Muscle of back (tissue), 11 donors: ENCODE data around the gene SNX1. TPM values are rescaled to one million over a fixed set of nuclear protein-coding genes. Genes with fewer than 3 reads are reported as not detected.
"Not testable (repeated sequence)": the region's sequence is repeated elsewhere in the genome, so short reads cannot be mapped to it uniquely, and the experiment has no call there.

Experiments used
- DNase-seq, 3 donors: peaks; one replicate each; pipeline versions ENCODE4 v3.0.0 to v3.0.0-alpha.2; 2013
- polyA plus RNA-seq, 10 donors: library from polyadenylated mRNA; unstranded; fragments of 120-200 nt; gene quantifications; one replicate each; pipeline ENCODE4 v1.2.1, GENCODE V29; 2013; ENCODE audit not compliant: insufficient read length in 10 of 10

SNX1 gene
- polyA plus RNA-seq, 10 donors, result 46.1 to 62.3 (median 56.5) TPM

DNA sequence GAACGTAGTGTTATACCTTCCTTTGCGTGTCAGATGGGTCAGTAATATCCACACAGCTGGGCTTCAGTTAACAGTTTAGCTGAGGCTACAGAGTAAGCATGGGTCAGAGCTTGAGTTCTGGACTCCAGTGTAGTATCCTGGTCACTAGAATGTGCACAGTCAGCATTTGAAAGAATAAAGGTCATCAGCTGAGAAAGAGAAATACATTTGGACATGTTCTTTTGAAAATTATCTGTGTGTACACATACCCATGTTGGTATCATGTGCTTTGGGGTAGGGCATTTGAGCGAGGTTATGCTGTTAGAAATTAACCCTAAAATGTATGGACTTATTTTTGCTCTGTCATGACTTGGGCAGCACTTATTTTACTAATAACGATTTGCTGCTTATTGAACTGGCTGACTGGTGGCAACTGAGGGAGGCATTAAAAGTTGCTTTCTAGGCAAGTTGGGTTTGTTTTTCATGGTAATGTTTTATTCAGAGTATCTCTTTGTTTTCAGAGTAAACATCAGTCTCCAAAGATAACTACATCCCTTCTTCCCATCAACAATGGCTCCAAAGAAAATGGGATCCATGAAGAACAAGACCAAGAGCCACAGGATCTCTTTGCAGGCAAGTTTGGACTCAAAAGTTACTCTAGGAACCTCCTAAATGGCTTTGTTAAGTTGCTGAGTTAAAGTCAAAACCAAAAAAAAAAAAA is 16.4 kb downstream of the SNX1 start:
- no peak for DNase-seq

DNA sequence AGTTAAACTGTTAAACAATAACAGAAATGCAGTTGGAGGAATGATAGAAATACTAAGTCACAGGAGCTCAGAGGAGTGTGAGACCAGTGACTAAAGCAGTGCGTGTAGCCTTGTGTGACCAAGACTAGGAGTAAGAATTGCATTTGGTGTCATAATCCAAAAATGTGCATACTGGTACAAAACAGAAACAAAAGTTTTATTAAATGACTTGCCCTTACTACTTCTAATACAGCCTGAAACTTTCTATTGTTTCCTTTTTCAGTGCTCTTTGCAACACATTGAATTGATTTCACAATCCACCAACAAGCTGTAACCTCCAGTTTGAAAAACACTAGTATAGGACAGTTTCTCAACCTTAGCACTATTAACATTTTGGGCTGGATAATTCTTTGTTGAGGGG is 17.1 kb downstream of the SNX1 start:
- no peak for DNase-seq

DNA sequence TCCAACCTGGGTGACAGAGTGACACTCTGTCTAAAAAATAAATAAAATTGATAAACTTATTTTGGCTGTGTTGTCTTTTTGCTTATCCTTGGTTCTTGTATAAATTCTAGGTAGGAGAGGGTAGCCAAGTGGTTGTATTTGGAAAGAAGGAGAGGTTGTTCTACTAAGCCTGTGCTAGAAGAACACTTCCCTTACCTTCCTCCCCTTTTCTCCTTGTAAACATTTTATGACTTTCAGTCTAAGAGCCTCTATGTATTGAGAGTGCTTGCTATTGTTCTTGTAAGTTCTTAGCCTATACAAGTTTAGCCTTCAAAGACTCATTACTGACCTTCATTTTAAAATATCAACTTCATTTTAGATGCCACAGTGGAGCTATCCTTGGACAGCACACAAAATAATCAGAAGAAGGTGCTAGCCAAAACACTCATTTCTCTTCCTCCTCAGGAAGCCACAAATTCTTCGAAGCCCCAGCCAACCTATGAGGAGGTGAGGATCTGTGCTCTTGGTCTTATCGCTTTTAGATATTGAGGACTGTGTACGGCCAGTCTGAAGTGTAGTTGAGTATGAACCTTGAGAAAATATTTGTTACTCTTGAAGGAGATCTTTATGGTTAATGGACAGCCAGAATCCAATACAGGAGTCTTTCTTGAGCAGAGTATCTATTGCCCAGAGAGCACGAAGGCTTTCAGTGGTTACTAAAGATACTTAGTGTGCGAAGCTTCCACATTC is 22.1 kb downstream of the SNX1 start:
- DNase-seq, result no peak

DNA sequence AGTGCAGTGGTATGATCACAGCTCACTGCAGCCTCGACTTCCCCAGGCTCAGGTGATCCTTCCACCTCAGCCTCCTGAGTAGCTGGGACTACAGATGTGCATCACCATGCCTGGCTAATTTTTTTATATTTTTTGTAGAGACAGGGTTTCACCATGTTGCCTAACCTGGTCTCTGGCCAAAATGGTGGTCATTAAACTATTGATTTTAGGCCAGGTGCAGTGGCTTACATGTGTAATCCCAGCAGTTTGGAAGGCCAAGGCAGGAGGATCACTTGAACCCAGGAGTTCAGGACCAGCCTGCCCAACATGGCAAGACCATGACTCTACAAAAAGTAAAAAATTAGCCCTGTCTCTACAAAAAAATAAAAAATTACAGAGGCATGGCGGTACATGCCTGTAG is 24.5 kb downstream of the SNX1 start:
- DNase-seq, result not testable (repeated sequence)

DNA sequence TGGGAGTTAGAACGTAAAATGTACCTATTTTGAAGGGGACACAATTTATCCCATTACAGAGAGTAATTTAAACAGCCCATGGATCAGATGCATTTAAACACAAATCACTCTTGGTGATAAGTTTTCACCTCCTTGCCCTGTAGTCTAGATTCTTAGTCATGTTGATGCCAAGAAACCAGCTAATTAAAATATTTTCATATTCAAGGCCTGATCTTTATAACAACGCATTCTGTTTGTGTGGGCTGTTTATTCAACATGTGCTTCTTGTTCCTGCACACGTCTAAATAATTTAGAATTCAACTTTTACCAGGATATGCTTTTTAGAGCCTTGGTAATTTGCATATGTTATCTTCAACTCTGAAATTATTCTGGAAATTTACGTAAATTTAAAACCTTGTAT is 25.8 kb downstream of the SNX1 start:
- no peak for DNase-seq

DNA sequence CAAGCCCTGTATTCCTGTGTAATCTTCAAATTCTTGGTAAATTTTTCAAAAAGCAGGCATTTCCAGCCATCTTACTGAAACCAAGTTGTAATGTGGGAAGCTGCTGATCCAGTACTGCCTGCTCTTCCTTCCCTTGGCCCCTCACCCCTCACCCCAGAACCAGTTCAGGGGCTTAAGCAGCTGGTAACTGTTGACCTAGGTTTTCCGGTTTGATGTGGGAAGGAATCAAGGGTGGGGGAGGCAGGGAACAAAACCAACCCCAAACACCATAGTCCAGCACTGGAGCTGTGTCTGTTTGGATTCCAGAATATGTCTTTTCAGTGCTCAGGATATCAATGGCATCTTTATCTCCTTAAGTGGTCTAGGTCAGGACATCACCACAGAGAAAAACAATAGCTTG is 26.7 kb downstream of the SNX1 start:
- no peak for DNase-seq

DNA sequence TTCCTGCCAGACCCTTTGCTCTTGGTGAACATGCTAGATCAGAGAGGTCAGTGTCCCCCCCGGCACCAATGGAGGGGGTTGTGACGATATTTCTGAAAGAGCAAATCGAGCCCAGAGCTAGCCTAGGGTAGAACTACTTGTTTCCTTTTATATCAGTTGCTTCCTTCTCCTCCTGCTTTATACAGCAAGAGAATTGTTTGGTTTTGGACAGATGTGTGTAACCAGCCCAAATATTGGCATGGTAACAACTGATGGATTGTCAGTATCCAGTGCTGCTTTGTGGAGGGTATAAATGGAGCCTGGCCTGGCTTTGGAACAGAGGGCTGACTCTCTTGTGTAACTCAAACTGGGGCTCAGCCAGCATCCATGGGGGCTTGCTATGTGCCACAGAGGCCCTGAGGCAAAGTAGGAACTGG is 27.2 kb downstream of the SNX1 start:
- DNase-seq, result no peak

DNA sequence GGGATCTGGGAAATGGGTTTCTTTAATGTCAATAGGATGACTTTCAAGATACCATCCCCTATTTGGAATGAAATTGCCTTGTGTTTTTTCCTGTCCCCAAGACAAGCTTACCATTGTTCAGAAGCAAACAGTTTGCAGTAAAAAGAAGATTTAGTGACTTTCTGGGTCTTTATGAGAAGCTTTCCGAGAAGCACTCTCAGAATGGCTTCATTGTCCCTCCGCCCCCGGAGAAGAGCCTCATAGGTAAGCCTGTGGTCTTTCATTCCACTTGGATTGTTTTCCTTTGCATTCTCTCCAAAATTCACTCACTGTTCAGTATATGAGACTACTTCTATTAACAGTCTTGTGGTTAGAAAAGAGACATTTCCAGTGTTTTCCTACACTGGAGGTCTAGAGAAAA is 30.2 kb downstream of the SNX1 start:
- DNase-seq, result no peak

DNA sequence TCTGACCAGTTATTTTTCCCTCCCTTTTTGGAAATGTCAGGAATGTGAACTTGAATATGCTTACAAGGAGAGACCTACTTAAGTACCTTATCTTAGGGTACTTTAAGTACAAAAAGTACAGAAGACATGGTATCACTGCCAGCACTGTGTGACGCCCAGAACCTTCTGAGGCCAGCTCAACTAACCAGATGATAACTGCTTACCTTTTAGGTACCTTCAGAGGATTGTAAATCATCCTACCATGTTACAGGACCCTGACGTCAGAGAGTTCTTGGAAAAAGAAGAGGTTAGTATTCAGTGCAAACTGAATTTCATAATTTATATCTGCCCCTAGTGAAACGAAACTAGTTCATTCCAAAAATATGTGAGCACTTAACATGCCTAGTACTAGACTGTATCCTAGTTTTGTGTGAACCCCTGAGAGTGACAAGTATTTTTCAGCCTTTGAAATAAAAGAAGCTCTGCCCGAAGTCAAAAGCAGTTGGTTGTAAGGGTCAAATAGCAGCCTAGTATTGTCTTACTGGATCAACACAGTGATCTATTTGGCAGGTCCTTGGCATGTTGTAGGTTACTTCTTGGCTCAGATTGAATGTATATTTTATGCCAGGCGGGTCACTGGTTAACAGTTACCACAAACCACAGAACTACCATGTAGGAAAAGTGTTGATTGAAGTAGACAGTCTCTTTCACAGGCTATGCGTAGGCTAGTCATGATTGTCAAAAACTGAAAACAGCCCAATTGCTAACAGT is 31.9 kb downstream of the SNX1 start:
- no peak for DNase-seq

DNA sequence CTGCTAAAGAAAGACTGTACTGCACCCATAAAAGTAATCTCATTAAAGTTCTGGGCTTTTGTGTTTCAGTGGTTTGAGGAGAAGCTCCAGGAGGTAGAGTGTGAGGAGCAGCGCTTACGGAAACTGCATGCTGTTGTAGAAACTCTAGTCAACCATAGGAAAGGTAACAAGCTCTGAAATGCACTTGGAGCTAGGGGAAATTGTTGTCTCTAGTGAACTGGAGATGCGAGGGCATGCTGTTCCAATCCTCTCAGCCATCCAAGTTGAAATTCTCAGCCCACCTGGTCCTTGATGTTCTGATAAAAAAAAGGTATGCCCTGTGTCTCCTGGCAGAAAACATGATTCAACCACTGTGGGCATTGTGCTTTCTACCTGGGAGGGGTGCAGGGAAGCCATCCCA is 34.4 kb downstream of the SNX1 start:
- DNase-seq, result no peak

DNA sequence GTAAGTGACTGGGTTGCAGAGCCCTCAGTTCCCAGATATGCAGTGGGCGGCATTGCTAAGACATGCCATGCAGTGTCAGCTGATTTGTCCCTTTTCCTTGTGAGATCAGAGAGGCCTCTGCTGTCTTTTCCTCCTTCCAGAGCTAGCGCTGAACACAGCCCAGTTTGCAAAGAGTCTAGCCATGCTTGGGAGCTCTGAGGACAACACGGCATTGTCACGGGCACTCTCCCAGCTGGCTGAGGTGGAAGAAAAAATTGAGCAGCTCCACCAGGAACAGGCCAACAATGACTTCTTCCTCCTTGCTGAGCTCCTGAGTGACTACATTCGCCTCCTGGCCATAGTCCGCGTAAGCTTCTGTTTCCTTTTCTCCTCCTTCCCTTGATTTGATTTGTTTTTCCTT is 35.8 kb downstream of the SNX1 start:
- DNase-seq, result no peak

DNA sequence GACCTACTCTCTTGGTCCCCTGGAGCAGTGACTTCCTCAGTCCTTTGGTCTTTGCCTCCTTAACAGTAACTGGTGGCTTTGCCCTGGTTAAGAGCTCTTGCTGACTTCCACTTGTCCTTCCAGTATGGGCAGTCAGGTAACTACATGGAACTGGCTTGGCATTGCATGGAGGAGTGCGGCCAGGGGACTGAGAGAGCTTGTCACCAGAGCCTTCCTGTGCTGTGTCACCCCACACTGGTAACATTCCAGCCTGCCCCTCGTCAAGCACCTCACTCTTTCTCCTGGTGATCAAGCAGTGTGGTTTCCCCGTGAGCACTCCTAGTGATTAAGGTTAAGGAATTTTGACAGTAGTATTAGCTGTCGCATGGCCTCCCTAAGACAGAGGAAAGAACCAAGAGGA is 36.4 kb downstream of the SNX1 start:
- no peak for DNase-seq

DNA sequence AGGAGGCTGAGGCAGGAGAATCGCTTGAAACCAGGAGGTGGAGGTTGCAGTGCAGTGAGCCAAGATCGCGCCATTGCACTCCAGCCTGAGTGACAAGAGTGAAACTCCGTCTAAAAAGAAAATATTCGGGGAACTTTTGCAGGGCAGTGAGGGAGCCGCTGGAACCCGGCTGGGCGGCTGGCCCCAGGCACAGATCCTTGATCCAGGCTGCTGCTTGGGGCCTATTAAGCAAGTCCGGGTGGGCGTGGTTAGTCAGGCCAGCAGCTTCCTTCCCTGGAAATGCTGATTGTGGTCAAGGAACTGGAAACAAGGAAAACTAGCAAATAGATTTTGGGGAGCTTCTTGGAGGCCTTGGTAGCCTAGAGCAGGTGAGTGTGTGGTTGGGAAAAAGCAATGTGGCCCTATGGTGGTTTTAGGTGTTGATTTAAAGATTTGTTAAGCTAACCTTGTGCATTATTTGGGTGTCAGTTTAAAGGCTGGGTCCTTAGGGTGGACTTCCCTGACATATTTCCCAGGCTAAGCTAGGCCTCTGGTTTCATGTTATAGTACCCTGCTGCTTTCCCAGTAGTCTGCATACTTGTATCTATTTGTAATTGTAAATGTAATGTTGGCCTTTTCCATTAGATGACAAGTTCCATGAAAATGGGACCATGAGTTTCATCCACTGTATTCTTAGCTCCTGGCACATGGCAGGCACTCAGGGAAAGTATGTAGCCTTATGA is 38.0 kb downstream of the SNX1 start:
- no peak for DNase-seq

DNA sequence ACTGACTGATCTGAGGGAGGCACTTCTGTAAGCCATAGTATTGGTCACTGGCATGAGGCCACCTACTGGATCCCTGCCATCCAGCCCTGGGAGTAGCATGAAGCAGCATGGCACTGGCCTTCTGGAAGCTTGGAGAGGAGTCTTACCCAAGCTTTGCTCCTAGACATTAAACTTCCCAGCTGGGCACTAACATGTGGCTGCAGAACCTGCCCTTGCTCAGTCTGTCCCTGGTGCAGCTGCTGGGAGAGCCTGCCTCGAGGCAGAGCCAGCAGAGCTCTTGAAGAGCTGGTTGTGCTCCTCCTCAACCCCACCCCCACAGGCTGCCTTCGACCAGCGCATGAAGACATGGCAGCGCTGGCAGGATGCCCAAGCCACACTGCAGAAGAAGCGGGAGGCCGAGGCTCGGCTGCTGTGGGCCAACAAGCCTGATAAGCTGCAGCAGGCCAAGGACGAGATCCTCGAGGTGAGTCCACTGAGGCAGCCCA is 38.6 kb downstream of the SNX1 start:
- no peak for DNase-seq

DNA sequence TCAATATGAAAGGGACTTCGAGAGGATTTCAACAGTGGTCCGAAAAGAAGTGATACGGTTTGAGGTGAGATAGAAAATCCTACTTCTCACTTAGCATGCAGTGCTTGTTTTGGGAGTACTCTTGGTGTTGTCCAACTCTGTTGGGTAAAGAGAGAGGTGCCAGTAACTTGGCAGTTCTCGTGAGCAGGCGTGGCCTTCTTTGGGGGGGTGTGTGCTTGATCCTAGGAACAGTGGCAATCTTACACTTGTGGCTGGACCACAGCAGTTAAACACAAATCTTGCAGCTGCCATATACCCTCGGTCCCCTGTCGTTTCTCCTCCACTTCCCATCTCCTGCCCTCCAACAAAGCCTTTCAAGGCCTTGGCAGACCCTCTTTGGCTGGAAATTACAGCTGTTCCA is 40.6 kb downstream of the SNX1 start:
- DNase-seq, result no peak

DNA sequence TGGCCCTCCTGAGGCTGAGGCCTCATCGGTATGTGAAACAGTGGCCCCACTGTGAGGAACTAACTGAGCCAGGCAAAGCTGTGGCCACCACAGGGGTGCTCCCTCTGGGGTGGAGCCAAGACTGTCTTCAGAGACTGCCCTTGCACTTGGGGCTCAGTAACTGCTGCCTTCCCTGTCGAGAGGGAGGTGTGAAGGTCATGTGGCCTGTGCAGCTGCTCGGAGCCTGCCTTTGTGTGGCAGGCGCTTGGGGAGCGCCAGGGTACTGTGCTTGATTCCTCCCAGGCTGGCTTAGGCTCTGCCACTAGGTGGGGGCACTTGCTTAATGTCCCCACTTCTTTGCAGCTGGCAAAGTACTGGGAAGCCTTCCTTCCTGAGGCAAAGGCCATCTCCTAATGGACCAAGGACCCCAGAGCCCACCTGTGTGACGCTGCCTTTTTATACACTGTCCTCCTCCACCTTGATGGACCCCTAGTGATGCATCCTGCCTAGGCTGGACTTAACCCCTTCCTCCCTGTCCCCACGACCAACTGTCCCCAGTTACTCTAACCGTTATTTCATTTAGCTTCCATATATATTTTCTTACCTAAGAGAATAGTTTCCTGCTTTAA is 41.5 kb downstream of the SNX1 start:
- DNase-seq, result no peak

DNA sequence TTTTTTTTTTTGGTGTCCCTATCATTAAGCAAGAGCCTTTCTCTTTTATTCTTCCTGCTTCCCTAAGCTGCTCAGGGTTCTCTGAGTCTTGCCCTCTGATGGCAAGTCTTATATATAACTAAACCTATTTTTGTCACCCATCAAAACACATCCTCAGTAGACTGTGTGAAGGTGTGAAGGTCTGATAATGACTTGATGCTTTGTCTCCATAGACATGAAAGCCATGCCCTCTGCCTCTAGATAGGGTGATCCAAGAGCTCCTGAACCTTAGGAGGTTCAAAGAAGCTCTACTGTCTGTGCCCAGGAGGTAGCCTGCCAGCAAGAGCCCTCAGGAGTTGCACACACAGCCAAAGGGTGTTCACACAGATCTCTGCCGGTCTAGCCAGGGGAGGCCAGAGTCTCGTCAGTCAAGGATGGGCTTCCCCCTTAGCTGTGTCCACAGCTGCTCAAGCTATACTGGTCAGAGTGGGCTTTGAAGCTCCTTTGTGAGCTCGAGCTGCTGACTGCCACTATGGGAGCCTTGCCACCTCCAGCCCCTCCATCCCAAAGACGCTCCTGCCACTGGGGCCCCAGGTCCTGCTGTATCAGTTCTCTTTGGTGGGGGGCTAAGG is 42.7 kb downstream of the SNX1 start:
- DNase-seq, result no peak

DNA sequence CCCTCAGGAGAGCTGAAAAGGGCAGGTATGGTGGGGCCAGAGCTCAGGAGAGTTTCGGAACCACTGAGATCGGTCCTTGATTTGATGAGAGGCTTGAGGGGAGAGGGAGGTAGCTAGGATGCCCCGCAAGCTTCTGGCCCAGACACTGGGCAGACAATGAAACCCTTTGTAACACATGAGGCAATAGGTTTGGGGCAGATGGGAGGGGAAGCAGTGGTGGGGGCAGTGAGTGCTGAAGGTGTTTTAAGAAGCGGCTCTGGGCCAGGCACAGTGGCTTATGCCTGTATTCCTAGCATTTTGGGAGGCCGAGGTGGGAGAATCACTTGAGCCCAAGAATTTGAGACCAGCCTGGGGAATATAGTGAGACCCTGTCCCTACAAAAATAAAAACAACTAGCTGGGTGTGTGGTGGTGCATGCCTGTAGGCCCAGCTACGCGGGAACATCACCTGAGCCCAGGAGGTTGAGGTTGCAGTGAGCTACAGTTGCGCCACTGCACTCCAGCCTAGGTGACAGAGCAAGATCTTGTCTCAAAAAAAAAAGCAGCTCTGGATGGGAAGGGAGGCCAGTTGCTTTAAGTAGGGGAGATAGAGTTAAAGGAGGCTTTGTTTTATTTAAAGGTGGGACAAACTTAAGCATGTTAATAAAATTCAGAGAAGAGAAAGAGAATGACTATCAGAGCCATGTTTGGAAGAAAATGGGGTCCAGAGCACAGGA is 46.2 kb downstream of the SNX1 start:
- DNase-seq, result no peak

DNA sequence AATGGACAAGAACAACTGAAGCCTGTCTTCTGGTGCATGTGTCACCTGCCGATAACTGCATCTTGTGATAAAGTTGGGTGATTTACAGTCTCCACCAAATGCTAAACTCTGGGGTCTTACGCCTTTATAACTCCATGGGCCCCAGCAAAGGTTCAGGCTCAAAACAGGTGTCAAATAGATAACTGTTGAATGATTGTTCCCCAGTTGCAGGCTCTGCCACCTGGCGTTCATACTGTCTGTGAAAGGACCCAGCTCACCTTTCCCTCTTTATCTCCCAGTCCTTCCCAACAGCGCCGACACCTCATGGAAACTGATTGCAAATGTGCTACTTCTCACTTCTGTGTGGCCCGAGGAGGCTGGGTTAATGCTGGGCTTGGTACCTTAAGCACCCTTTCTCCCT is 47.5 kb downstream of the SNX1 start:
- no peak for DNase-seq

DNA sequence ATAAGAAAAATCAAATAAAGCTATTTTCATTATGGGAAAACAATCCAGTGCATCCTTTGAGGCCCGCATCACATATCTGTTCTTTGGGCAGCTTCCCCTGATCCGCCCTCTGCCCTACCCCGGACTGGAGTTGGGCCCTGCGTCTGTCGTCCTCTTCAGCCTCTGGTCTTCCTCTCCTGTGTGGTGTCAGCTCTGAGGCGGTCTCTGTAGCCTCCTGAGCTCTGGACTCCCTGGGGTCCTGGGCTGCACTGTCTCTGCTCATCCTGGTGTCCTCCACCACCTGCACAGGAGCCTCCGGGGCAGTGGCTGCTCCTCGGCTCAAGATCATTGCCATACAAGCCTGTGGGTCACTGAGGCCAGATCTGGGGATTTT is 48.4 kb downstream of the SNX1 start:
- DNase-seq, result no peak
